Measurements from ENCODE around the gene TEPSIN.

DNA sequence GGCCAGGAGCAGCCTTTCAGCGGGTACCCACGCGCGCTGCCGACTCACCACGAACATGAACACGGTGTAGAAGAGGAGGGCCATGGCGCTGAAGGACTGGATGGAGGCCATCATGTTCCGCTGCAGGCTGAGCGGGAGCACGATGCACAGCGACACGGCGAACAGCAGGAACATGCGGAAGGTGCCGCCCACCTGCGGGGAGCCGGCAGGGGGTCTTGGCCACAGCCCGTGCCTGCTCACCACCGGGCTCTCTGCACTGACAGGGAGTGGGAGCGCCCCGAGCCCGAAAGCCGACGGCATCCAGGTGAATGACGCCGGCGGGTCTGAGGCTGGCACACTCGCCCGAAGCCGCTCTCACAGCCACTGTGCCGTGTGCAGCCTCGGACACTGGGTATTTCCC lies 43.3 kb upstream of the TEPSIN start:
- no peak for TF ChIP-seq POLR2A (IDR thresholded peaks at IDR 0.05)
- TF ChIP-seq, protein P1, sequence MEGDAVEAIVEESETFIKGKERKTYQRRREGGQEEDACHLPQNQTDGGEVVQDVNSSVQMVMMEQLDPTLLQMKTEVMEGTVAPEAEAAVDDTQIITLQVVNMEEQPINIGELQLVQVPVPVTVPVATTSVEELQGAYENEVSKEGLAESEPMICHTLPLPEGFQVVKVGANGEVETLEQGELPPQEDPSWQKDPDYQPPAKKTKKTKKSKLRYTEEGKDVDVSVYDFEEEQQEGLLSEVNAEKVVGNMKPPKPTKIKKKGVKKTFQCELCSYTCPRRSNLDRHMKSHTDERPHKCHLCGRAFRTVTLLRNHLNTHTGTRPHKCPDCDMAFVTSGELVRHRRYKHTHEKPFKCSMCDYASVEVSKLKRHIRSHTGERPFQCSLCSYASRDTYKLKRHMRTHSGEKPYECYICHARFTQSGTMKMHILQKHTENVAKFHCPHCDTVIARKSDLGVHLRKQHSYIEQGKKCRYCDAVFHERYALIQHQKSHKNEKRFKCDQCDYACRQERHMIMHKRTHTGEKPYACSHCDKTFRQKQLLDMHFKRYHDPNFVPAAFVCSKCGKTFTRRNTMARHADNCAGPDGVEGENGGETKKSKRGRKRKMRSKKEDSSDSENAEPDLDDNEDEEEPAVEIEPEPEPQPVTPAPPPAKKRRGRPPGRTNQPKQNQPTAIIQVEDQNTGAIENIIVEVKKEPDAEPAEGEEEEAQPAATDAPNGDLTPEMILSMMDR (IDR thresholded peaks at IDR 0.05) = no peak

Measured in heart left ventricle (tissue), 13 donors.